DOHH2 (cell line): ENCODE measurements around the gene NKIRAS1.

Source experiments
- H3F3A ChIP-seq: fragments of 200-600 bp; sonication (generic), shearing (Covaris generic); 2 replicates; pipeline ENCODE4 v1.6.0; 2016; ENCODE audit warnings: antibody characterized with exemption, mild to moderate bottlenecking; ENCODE audit not compliant: control insufficient read depth, insufficient read depth
- H3K27ac ChIP-seq: fragments of 200-600 bp; sonication (generic); 2 replicates; pipeline ENCODE4 v1.5.1; 2014; ENCODE audit warnings: low read depth, mild to moderate bottlenecking, low read length, moderate library complexity
- H3K27me3 ChIP-seq: fragments of 200-600 bp; sonication (generic); 2 replicates; pipeline ENCODE4 v1.6.1; 2014; ENCODE audit warnings: mild to moderate bottlenecking, low read length, mixed read lengths; ENCODE audit not compliant: control insufficient read depth
- H3K36me3 ChIP-seq: fragments of 200-600 bp; sonication (generic); 2 replicates; pipeline ENCODE4 v1.6.1; 2014; ENCODE audit warnings: mild to moderate bottlenecking, low read length, moderate library complexity, mixed read lengths; ENCODE audit not compliant: control insufficient read depth
- H3K4me1 ChIP-seq: fragments of 200-600 bp; sonication (generic); 2 replicates; pipeline ENCODE4 v1.6.1; 2014; ENCODE audit warnings: mild to moderate bottlenecking, low read length, mixed read lengths; ENCODE audit not compliant: control insufficient read depth
- H3K4me2 ChIP-seq: fragments of 200-600 bp; sonication (generic); 2 replicates; pipeline ENCODE4 v1.6.0; 2014; ENCODE audit warnings: mild to moderate bottlenecking, low read length, moderate library complexity
- H3K4me3 ChIP-seq: fragments of 200-600 bp; sonication (generic); 2 replicates; pipeline ENCODE4 v1.5.1; 2014; ENCODE audit warnings: mild to moderate bottlenecking, low read length, mixed read lengths
- H3K79me2 ChIP-seq: fragments of 200-600 bp; sonication (generic); 2 replicates; pipeline ENCODE4 v1.6.1; 2014; ENCODE audit warnings: mild to moderate bottlenecking, low read length, mixed read lengths; ENCODE audit not compliant: control insufficient read depth
- H3K9me2 ChIP-seq: fragments of 200-600 bp; sonication (generic); replicated peaks from 2 replicates; pipeline ENCODE4 v1.6.1; 2014; ENCODE audit warnings: mild to moderate bottlenecking, low read length, mixed read lengths; ENCODE audit not compliant: control insufficient read depth
- H3K9me3 ChIP-seq: fragments of 200-600 bp; sonication (generic); 2 replicates; pipeline ENCODE4 v1.6.1; 2014; ENCODE audit warnings: antibody characterized with exemption, low read length, mixed read lengths; ENCODE audit not compliant: control insufficient read depth, insufficient read depth
- H4K20me1 ChIP-seq: fragments of 200-600 bp; sonication (generic); 2 replicates; pipeline ENCODE4 v1.6.0; 2014; ENCODE audit warnings: low read depth, mild to moderate bottlenecking, antibody characterized with exemption, low read length, moderate library complexity; ENCODE audit not compliant: control insufficient read depth, insufficient read depth
- CTCF ChIP-seq: fragments of 200-600 bp; sonication (generic); IDR thresholded peaks from one replicate; pipeline ENCODE4 v1.5.1; 2014; ENCODE audit warnings: antibody characterized with exemption, mild to moderate bottlenecking, low read depth, low read length; ENCODE audit not compliant: poor library complexity, severe bottlenecking
- EZH2phosphoT487 ChIP-seq: fragments of 200-600 bp; sonication (generic); IDR thresholded peaks from 2 replicates; pipeline ENCODE4 v1.6.1; 2017; ENCODE audit warnings: borderline replicate concordance, mild to moderate bottlenecking, antibody characterized with exemption, low read length, moderate library complexity, mixed read lengths

NKIRAS1 gene

GRCh38 chr3:23875113-23875725 lies 41.6 kb downstream of the NKIRAS1 start:
- Histone ChIP-seq H3K9me2 (no peaks in the 10 kb centered on the region), H3K4me1 (peaks cover 4% of the 10 kb centered on the region), H3K27me3 (no peaks in the 10 kb centered on the region), H3K4me2 (no peak overlapping the region), H3F3A (no peaks in the 10 kb centered on the region), H3K36me3 (no peaks in the 10 kb centered on the region), H3K9me3 (no peaks in the 10 kb centered on the region), H3K27ac (no peak overlapping the region), H3K79me2 (peaks cover 15% of the 10 kb centered on the region), H3K4me3 (no peak overlapping the region), H4K20me1 (peaks cover 4% of the 10 kb centered on the region; the same call in 1 of the 2 replicates)
- no peak for TF ChIP-seq EZH2phosphoT487
- no peak for TF ChIP-seq CTCF

- H3K27ac ChIP-seq, result no peak overlapping the region
- no peaks in the 10 kb centered on the region for H3K36me3 ChIP-seq
- TF ChIP-seq EZH2phosphoT487 (no peak), CTCF (no peak)
- no peaks in the 10 kb centered on the region for H3K27me3 ChIP-seq
- H3K9me3 ChIP-seq, result no peaks in the 10 kb centered on the region
- no peak overlapping the region for H3K4me2 ChIP-seq
- peaks cover 4% of the 10 kb centered on the region for H3K4me1 ChIP-seq
- H3K4me3 ChIP-seq, result no peak overlapping the region
- no peaks in the 10 kb centered on the region for H3K9me2 ChIP-seq
- H4K20me1 ChIP-seq, result peaks cover 4% of the 10 kb centered on the region; the same call in 1 of the 2 replicates
- H3K79me2 ChIP-seq, result peaks cover 18% of the 10 kb centered on the region
- no peaks in the 10 kb centered on the region for H3F3A ChIP-seq
Measured at GRCh38 chr3:23874359-23875112, 42.3 kb downstream of the NKIRAS1 start.

- no peaks in the 10 kb centered on the region for H3K36me3 ChIP-seq
- H3F3A ChIP-seq, result no peaks in the 10 kb centered on the region
- no peaks in the 10 kb centered on the region for H3K9me2 ChIP-seq
- peaks cover 4% of the 10 kb centered on the region for H3K4me1 ChIP-seq
- peaks cover 4% of the 10 kb centered on the region; the same call in 1 of the 2 replicates for H4K20me1 ChIP-seq
- no peaks in the 10 kb centered on the region for H3K27me3 ChIP-seq
- no peak overlapping the region for H3K4me2 ChIP-seq
- H3K79me2 ChIP-seq, result peaks cover 20% of the 10 kb centered on the region
- no peak overlapping the region for H3K4me3 ChIP-seq
- no peaks in the 10 kb centered on the region for H3K9me3 ChIP-seq
- H3K27ac ChIP-seq, result no peak overlapping the region
- TF ChIP-seq EZH2phosphoT487 (no peak), CTCF (no peak)
Measured at GRCh38 chr3:23873941-23874340, 42.8 kb downstream of the NKIRAS1 start.
